ENCODE data around the gene MTX1.
"Not testable (repeated sequence)": the region's sequence is repeated elsewhere in the genome, so short reads cannot be mapped to it uniquely, and the experiment has no call there.

Gene MTX1

GRCh38 chr1:155189926-155190325, 18.6 kb upstream of the MTX1 start:
- DNase-seq: not testable (repeated sequence)

- DNase-seq: no peak
Measured at GRCh38 chr1:155191904-155192303, 16.6 kb upstream of the MTX1 start.

GRCh38 chr1:155192346-155193274, 15.9 kb upstream of the MTX1 start:
- DNase-seq: no peak

GRCh38 chr1:155193275-155193990, 15.1 kb upstream of the MTX1 start:
- peak; percentile 50 to 76 for DNase-seq

- not testable (repeated sequence) for DNase-seq
Measured at GRCh38 chr1:155193991-155194240, 14.6 kb upstream of the MTX1 start.

- DNase-seq: no peak
Measured at GRCh38 chr1:155195201-155196102, 13.0 kb upstream of the MTX1 start.

GRCh38 chr1:155196103-155196892, 12.2 kb upstream of the MTX1 start:
- DNase-seq: no peak

GRCh38 chr1:155196893-155197638, 11.4 kb upstream of the MTX1 start:
- DNase-seq: no peak

GRCh38 chr1:155197901-155198546, 10.5 kb upstream of the MTX1 start:
- DNase-seq: no peak

GRCh38 chr1:155198547-155198906, 10.0 kb upstream of the MTX1 start:
- DNase-seq: no peak

- DNase-seq: no peak
Measured at GRCh38 chr1:155199792-155200191, 8.7 kb upstream of the MTX1 start.

GRCh38 chr1:155200920-155201319, 7.6 kb upstream of the MTX1 start:
- DNase-seq: no peak

- no peak for DNase-seq
Measured at GRCh38 chr1:155202198-155202597, 6.3 kb upstream of the MTX1 start.

GRCh38 chr1:155202731-155203515, 5.6 kb upstream of the MTX1 start:
- no peak for DNase-seq

- DNase-seq: no peak
Measured at GRCh38 chr1:155205035-155205434, 3.5 kb upstream of the MTX1 start.

- DNase-seq: no peak
Measured at GRCh38 chr1:155205969-155206593, 2.4 kb upstream of the MTX1 start.

- DNase-seq: peak; percentile 96 to 98
Measured at GRCh38 chr1:155206891-155207805, 1.3 kb upstream of the MTX1 start.

GRCh38 chr1:155207806-155208540, 522 bp upstream of the MTX1 start, which contains the start of gene THBS3:
TSS of gene THBS3 (minus strand) at chr1:155207897. CDS start at chr1:155207876, 21 bp downstream.
- peak; percentile 62 for DNase-seq

Measured in NCI-H524 (cell line).